Tibial nerve (tissue), 4 donors: ENCODE measurements around the gene PLEKHG5. TPM values are rescaled to one million over a fixed set of nuclear protein-coding genes. Genes with fewer than 3 reads are reported as not detected.

Experiments
- DNase-seq, 2 donors: peaks; one replicate each; pipeline ENCODE4 v3.0.0-alpha.2; 2019; ENCODE audit warnings: low spot score in 2 of 2
- H3K27ac ChIP-seq, 4 donors: fragments of 200-600 bp; sonication (generic) in 3 of 4; one replicate each; pipeline ENCODE4 v1.5.1; 2017 to 2019; ENCODE audit warnings: mild to moderate bottlenecking in 1 of 4
- H3K27me3 ChIP-seq, 2 donors: fragments of 200-600 bp; sonication (generic) in 1 of 2; one replicate each; pipeline versions ENCODE4 v1.5.1 to v1.6.0; 2017 to 2019
- H3K36me3 ChIP-seq, 3 donors: fragments of 200-600 bp; sonication (generic); one replicate each; pipeline ENCODE4 v1.5.1; 2018 to 2019
- H3K4me1 ChIP-seq, 4 donors: fragments of 200-600 bp; sonication (generic) in 3 of 4; one replicate each; pipeline ENCODE4 v1.5.1; 2017 to 2019
- H3K4me3 ChIP-seq, 4 donors: fragments of 200-600 bp; sonication (generic) in 3 of 4; one replicate each; pipeline ENCODE4 v1.5.1; 2017 to 2019; ENCODE audit warnings: mild to moderate bottlenecking in 1 of 4, moderate library complexity in 1 of 4
- H3K9me3 ChIP-seq, 4 donors: fragments of 200-600 bp; sonication (generic) in 3 of 4; one replicate each; pipeline ENCODE4 v1.5.1; 2017 to 2019
- CTCF ChIP-seq, 5 experiments: fragments of 200-600 bp in 3 of 5; fragments of 450-650 bp in 2 of 5; sonication (generic) in 3 of 5; IDR thresholded peaks; one replicate each; pipeline ENCODE4 v1.5.1; 2016 to 2019; ENCODE audit warnings: antibody characterized with exemption in 5 of 5, mild to moderate bottlenecking in 3 of 5, moderate library complexity in 2 of 5
- EP300 ChIP-seq, 2 donors: sonication (generic); formaldehyde crosslinking; IDR thresholded peaks; one replicate each; pipeline ENCODE4 v1.6.1; 2017; ENCODE audit warnings: antibody characterized with exemption in 2 of 2, mild to moderate bottlenecking in 1 of 2
- POLR2A ChIP-seq, 2 donors: fragments of 450-650 bp; IDR thresholded peaks; one replicate each; pipeline ENCODE4 v1.6.1; 2017; ENCODE audit warnings: antibody characterized with exemption in 2 of 2, mild to moderate bottlenecking in 2 of 2, moderate library complexity in 2 of 2
- WGBS, 2 donors: methylation state at CpG; one replicate each; pipeline ENCODE4 v1.1.5; 2018; 5-methylcytosine and 5-hydroxymethylcytosine counted together
- total RNA-seq, 4 donors: library from RNA; depleted of rRNA; stranded (reverse); fragments of >200 nt; gene quantifications; one replicate each; pipeline ENCODE4 v1.1.0, GENCODE V29; 2016

PLEKHG5 gene
- total RNA-seq, 4 donors from 2014 or later, result 25.6 to 40.8 (median 30.8) TPM

GRCh38 chr1:6468729-6469461, 22.6 kb downstream of the PLEKHG5 start:
- H3K9me3 ChIP-seq, result no peaks in the 10 kb centered on the region
- DNase-seq, result no peak
- H3K4me3 ChIP-seq, result no peak overlapping the region
- no peak overlapping the region for H3K27ac ChIP-seq
- WGBS, 2 donors, result 85 to 89% methylated on average over 11 to 13 of the region's 13 CpGs
- no peaks in the 10 kb centered on the region for H3K4me1 ChIP-seq
- no peak for TF ChIP-seq EP300 (IDR thresholded peaks at IDR 0.05)
- no peak for TF ChIP-seq CTCF (IDR thresholded peaks at IDR 0.05)
- no peak for TF ChIP-seq POLR2A (IDR thresholded peaks at IDR 0.05)
- peaks cover 0 to 3% of the 10 kb centered on the region in 2 donors for H3K27me3 ChIP-seq
- peaks cover 0 to 87% (median 0%) of the 10 kb centered on the region in 3 donors for H3K36me3 ChIP-seq

- DNase-seq, result no peak
- Histone ChIP-seq H3K27me3 (peaks cover 0 to 3% of the 10 kb centered on the region in 2 donors), H3K4me1 (no peaks in the 10 kb centered on the region), H3K9me3 (no peaks in the 10 kb centered on the region), H3K4me3 (no peak overlapping the region), H3K27ac (no peak overlapping the region), H3K36me3 (peaks cover 0 to 82% (median 0%) of the 10 kb centered on the region in 3 donors)
- TF ChIP-seq CTCF (IDR thresholded peaks at IDR 0.05) (no peak), EP300 (IDR thresholded peaks at IDR 0.05) (no peak), POLR2A (IDR thresholded peaks at IDR 0.05) (no peak)
- 79 to 87% methylated on average over 7 to 29 of the region's 30 CpGs for WGBS, 2 donors
These were observed 23.5 kb downstream of the PLEKHG5 start for GRCh38 chr1:6467744-6468688.

GRCh38 chr1:6467224-6467623, 24.2 kb downstream of the PLEKHG5 start:
- WGBS, 2 donors, result 92 to 94% methylated on average over 5 to 8 of the region's 12 CpGs
- TF ChIP-seq EP300 (IDR thresholded peaks at IDR 0.05) (no peak), POLR2A (IDR thresholded peaks at IDR 0.05) (no peak), CTCF (IDR thresholded peaks at IDR 0.05) (no peak)
- Histone ChIP-seq H3K27me3 (peaks cover 0 to 3% of the 10 kb centered on the region in 2 donors), H3K36me3 (peaks cover 0 to 82% (median 0%) of the 10 kb centered on the region in 3 donors), H3K4me1 (no peaks in the 10 kb centered on the region), H3K27ac (no peak overlapping the region), H3K9me3 (no peaks in the 10 kb centered on the region), H3K4me3 (no peak overlapping the region)
- no peak for DNase-seq

GRCh38 chr1:6466751-6467150, 24.7 kb downstream of the PLEKHG5 start:
- peaks cover 0 to 82% (median 0%) of the 10 kb centered on the region in 3 donors for H3K36me3 ChIP-seq
- WGBS, 2 donors, result 96 to 98% methylated on average over 5 of the region's 5 CpGs

More at GRCh38 chr1:6466751-6467150, 24.7 kb downstream of the PLEKHG5 start:
- TF ChIP-seq POLR2A (IDR thresholded peaks at IDR 0.05) (no peak), EP300 (IDR thresholded peaks at IDR 0.05) (no peak), CTCF (IDR thresholded peaks at IDR 0.05) (no peak)
- Histone ChIP-seq H3K4me1 (no peaks in the 10 kb centered on the region), H3K9me3 (no peaks in the 10 kb centered on the region), H3K27ac (no peak overlapping the region), H3K27me3 (peaks cover 0 to 5% of the 10 kb centered on the region in 2 donors), H3K4me3 (no peak overlapping the region)
- DNase-seq, result no peak
